Memory B cell (primary cell): ENCODE results near the gene AGAP3.

Experiments used
- ATAC-seq: fragments of 150-1000 bp; cut with Tn5 transposase; 2 replicates; pipeline ENCODE4 v1.10.0; 2021; ENCODE audit warnings: low read depth, mild to moderate bottlenecking, moderate library complexity
- DNase-seq, 2 donors: peaks; one replicate each; pipeline ENCODE4 v3.0.0; 2022; ENCODE audit warnings: low spot score in 2 of 2
- H3K27ac Mint-ChIP-seq: one replicate; pipeline ENCODE4 v1.8.0; 2022; ENCODE audit warnings: mild to moderate bottlenecking, moderate library complexity, mixed read lengths
- H3K27me3 Mint-ChIP-seq: one replicate; pipeline ENCODE4 v1.8.0; 2022; ENCODE audit warnings: mixed read lengths
- H3K36me3 Mint-ChIP-seq: one replicate; pipeline ENCODE4 v1.8.0; 2022; ENCODE audit warnings: mild to moderate bottlenecking, mixed read lengths
- H3K4me1 Mint-ChIP-seq: one replicate; pipeline ENCODE4 v1.8.0; 2022; ENCODE audit warnings: mixed read lengths
- H3K4me3 Mint-ChIP-seq: one replicate; pipeline ENCODE4 v1.8.0; 2022; ENCODE audit warnings: mild to moderate bottlenecking, moderate library complexity, mixed read lengths
- H3K9me3 Mint-ChIP-seq: one replicate; pipeline ENCODE4 v1.8.0; 2022; ENCODE audit warnings: mixed read lengths

Gene AGAP3

DNA sequence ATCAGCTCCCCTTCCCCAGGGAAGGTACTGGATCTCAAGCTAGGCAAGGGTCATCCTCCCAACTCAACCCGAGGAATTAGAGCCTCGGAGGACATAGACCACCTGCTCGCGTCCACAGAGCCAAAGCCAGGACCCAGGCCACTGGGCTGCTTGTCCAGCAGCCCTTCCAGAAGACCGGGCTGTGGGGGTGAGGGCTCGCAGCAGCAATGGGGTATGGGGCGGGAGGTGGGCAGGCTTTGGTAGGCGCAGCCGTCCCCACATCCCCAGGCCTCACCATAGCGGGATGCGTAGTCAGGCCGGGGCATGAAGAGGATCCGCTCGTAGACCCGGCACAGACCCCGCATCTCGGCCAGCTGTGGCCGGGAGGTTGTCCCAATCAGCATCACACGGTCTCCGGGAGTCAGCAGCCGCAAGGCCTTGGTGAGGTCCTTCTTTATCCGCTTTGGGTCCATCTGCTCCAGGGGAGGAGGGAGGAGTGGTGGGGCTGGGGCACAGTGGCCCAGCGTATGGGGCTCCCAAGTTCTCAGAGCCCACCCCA lies 105.8 kb downstream of the AGAP3 start:
- no peaks in the 10 kb centered on the region for H3K36me3 Mint-ChIP-seq
- H3K4me3 Mint-ChIP-seq: no peak overlapping the region
- peaks cover 23% of the 10 kb centered on the region for H3K27me3 Mint-ChIP-seq

DNA sequence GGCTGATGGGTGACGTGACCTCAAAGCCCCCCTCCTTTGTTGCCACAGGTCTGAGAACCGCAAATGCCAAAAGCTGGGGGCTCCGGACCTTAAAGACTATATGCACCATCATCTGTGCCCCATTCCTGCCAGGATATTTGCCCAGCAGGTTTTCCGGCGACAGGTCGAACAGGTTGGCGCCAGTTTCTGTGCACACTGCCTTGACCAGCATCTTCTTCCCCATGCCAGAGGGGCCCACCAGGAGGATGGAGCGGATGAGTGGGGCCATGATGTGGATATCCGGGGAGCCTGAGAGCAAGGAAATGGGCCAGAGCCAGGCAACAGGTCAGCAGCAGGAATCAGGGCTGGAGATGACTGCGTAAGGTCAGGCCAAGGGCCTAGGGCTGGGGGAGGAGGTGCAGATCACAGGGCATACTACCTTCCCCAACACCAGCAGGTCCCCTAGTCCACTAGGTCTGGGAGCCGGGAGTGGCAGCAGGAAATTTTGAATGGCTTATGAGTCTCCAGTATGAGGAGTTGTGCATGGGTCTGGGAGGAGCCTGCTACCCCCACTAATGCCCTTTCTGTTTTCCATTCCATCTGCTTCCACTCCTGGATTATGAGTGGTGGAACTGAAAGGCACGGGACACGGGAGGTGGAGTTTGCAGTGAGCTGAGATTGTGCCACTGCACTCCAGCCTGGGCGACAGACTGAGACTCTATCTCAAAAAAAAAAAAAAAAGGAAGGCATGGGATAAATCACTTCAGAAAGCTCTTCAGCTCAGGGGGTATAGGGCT lies 107.1 kb downstream of the AGAP3 start:
- no peaks in the 10 kb centered on the region for H3K36me3 Mint-ChIP-seq
- no peak overlapping the region for H3K4me3 Mint-ChIP-seq
- ATAC-seq (no peak), DNase-seq (no peak)
- H3K27ac Mint-ChIP-seq: no peak overlapping the region
- H3K9me3 Mint-ChIP-seq: no peaks in the 10 kb centered on the region
- peaks cover 7% of the 10 kb centered on the region for H3K4me1 Mint-ChIP-seq
- H3K27me3 Mint-ChIP-seq: peaks cover 19% of the 10 kb centered on the region

More for the DNA sequence above, 105.8 kb downstream of the AGAP3 start:
- no peaks in the 10 kb centered on the region for H3K9me3 Mint-ChIP-seq
- no peak for DNase-seq
- ATAC-seq: no peak
- peaks cover 11% of the 10 kb centered on the region for H3K4me1 Mint-ChIP-seq
- H3K27ac Mint-ChIP-seq: no peak overlapping the region
